Measurements from ENCODE around the gene FBRS. TPM values are rescaled to one million over a fixed set of nuclear protein-coding genes. Genes with fewer than 3 reads are reported as not detected.
A peak's percentile ranks its signal among the peaks of the same experiment; 100 is the strongest.

Gene FBRS
- total and polyA plus RNA-seq, 2 of the 13 experiments (the other 11 are each of a cell fraction or from before 2014, with no cell fraction given), result 13.7 to 16.2 TPM

DNA sequence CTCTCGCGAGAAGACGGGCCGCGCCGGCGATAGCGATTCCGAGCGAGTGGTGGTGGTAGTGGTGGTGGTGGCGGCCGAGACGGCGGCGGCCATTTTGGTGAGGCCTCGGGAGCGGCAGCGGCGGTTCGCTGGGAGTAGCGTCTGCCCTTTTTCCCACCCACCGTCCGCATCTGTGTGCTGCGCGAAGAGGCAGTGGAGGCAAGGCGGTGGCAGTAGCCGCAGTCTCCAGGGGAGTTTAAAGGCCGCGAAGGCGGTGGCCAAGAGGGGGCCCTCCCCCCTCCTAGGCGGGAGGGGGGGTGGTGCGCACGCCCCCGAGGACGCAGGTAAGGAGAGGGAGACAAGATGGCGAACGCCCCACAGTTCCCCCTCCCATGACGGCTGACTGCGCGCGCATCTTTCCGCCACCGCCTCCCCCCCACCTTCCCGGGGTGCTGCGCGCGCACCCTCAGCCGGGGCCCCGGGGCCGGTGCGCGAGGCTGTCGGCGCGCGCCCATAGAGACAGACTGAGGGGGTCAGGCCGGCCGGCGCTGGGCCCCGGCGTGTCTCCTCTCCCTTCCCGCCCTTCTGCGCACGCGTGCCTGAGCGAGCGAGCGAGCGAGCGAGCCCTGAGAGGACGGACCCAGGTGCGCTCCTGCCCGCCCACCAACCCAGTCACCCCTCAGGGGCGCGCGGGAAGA is 40.0 kb downstream of the FBRS start (continued):
- TF ChIP-seq, protein P1, sequence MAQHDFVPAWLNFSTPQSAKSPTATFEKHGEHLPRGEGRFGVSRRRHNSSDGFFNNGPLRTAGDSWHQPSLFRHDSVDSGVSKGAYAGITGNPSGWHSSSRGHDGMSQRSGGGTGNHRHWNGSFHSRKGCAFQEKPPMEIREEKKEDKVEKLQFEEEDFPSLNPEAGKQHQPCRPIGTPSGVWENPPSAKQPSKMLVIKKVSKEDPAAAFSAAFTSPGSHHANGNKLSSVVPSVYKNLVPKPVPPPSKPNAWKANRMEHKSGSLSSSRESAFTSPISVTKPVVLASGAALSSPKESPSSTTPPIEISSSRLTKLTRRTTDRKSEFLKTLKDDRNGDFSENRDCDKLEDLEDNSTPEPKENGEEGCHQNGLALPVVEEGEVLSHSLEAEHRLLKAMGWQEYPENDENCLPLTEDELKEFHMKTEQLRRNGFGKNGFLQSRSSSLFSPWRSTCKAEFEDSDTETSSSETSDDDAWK (CRISPR knock-in tag; IDR thresholded peaks at IDR 0.05), result no peak
- TF ChIP-seq SATB2 (CRISPR knock-in tag; IDR thresholded peaks at IDR 0.05), result no peak
- peak; percentile 87 for TF ChIP-seq ZNF253 (CRISPR knock-in tag; IDR thresholded peaks at IDR 0.05; ENCODE audit: borderline replicate concordance)
- TF ChIP-seq IRF1 (CRISPR knock-in tag; IDR thresholded peaks at IDR 0.05; ENCODE audit: low read depth), result 0 out of 2 replicates have a peak, but pooled peaks have one; percentile 55
- no peak for TF ChIP-seq SRY (CRISPR knock-in tag; IDR thresholded peaks at IDR 0.05)
- TF ChIP-seq MIER2 (CRISPR knock-in tag; IDR thresholded peaks at IDR 0.05), result peak; percentile 67; the same call in 1 of the 2 replicates
- peak; percentile 69 for TF ChIP-seq ZBTB34 (CRISPR knock-in tag; IDR thresholded peaks at IDR 0.05)
- no peak for TF ChIP-seq PAX8 (CRISPR knock-in tag; IDR thresholded peaks at IDR 0.05; ENCODE audit: borderline replicate concordance)
- TF ChIP-seq ATF5 (CRISPR knock-in tag; IDR thresholded peaks at IDR 0.05; ENCODE audit: low read depth), result no peak
- peak; percentile 71; the same call in 1 of the 2 replicates for TF ChIP-seq ZNF563 (CRISPR knock-in tag; IDR thresholded peaks at IDR 0.05)
- peak; percentile 77 for TF ChIP-seq PHF20 (CRISPR knock-in tag; IDR thresholded peaks at IDR 0.05)
- peak; percentile 85 for TF ChIP-seq SALL1 (CRISPR knock-in tag; IDR thresholded peaks at IDR 0.05)
- peak; percentile 30 for TF ChIP-seq TAF15 (IDR thresholded peaks at IDR 0.05; ENCODE audit: low read depth, low read length, poor library complexity, severe bottlenecking)
- TF ChIP-seq, protein P2, sequence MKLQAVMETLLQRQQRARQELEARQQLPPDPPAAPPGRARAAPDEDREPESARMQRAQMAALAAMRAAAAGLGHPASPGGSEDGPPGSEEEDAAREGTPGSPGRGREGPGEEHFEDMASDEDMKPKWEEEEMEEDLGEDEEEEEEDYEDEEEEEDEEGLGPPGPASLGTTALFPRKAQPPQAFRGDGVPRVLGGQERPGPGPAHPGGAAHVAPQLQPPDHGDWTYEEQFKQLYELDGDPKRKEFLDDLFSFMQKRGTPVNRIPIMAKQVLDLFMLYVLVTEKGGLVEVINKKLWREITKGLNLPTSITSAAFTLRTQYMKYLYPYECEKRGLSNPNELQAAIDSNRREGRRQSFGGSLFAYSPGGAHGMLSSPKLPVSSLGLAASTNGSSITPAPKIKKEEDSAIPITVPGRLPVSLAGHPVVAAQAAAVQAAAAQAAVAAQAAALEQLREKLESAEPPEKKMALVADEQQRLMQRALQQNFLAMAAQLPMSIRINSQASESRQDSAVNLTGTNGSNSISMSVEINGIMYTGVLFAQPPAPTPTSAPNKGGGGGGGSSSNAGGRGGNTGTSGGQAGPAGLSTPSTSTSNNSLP (IDR thresholded peaks at IDR 0.05; ENCODE audit: low read depth, low read length), result 0 out of 2 replicates have a peak, but pooled peaks have one; percentile 15
- TF ChIP-seq, protein P3, sequence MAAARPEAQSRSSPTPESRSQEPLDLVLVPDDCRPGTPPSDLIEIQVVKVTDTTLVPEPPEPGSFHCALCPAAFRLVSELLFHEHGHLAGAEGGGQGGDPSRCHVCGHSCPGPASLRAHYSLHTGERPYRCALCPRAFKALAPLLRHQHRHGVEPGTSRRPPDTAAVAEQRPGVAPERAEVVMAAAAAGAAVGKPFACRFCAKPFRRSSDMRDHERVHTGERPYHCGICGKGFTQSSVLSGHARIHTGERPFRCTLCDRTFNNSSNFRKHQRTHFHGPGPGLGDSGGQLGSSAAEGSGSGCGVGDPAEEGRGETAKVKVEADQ (CRISPR knock-in tag; IDR thresholded peaks at IDR 0.05; ENCODE audit: borderline replicate concordance), result peak; percentile 92; the same call in 1 of the 2 replicates
- TF ChIP-seq TBX2 (CRISPR knock-in tag; IDR thresholded peaks at IDR 0.05; ENCODE audit: borderline replicate concordance), result peak; percentile 96
- peak; percentile 96; the same call in 1 of the 2 replicates for TF ChIP-seq BATF2 (CRISPR knock-in tag; IDR thresholded peaks at IDR 0.05)
